ENCODE data around the gene HLA-DMB.

HLA-DMB gene

GRCh38 chr6:32887616-32888015 lies 53.2 kb downstream of the HLA-DMB start:
- Histone ChIP-seq H3K4me3 (ENCODE audit: low read depth, low read length) (no peak overlapping the region), H3K27ac (no peak overlapping the region), H3K36me3 (no peaks in the 10 kb centered on the region), H3K27me3 (ENCODE audit: insufficient read depth, low read depth, severe bottlenecking) (no peaks in the 10 kb centered on the region), H3K9me3 (ENCODE audit: severe bottlenecking) (no peaks in the 10 kb centered on the region)
- no peak for DNase-seq
- no peak for TF ChIP-seq CTCF (IDR thresholded peaks at IDR 0.05; ENCODE audit: low read depth, low read length)

- DNase-seq = no peak
Measured at GRCh38 chr6:32886681-32887383, 54.0 kb downstream of the HLA-DMB start.

GRCh38 chr6:32885698-32886286 lies 55.0 kb downstream of the HLA-DMB start:
- Histone ChIP-seq H3K9me3 (ENCODE audit: severe bottlenecking) (no peaks in the 10 kb centered on the region), H3K4me3 (ENCODE audit: low read depth, low read length) (no peak overlapping the region), H3K27ac (no peak overlapping the region), H3K36me3 (no peaks in the 10 kb centered on the region), H3K27me3 (ENCODE audit: insufficient read depth, low read depth, severe bottlenecking) (no peaks in the 10 kb centered on the region)
- TF ChIP-seq CTCF (IDR thresholded peaks at IDR 0.05; ENCODE audit: low read depth, low read length) = 0 out of 2 replicates have a peak, but pooled peaks have one; percentile 20
- no peak for DNase-seq

More at GRCh38 chr6:32886681-32887383, 54.0 kb downstream of the HLA-DMB start:
- Histone ChIP-seq H3K27me3 (ENCODE audit: insufficient read depth, low read depth, severe bottlenecking) (no peaks in the 10 kb centered on the region), H3K27ac (no peak overlapping the region), H3K36me3 (no peaks in the 10 kb centered on the region), H3K4me3 (ENCODE audit: low read depth, low read length) (no peak overlapping the region), H3K9me3 (ENCODE audit: severe bottlenecking) (no peaks in the 10 kb centered on the region)
- TF ChIP-seq CTCF (IDR thresholded peaks at IDR 0.05; ENCODE audit: low read depth, low read length) = no peak

Data from WERI-Rb-1 (cell line).